ENCODE measurements around the gene NRG2.

DNA sequence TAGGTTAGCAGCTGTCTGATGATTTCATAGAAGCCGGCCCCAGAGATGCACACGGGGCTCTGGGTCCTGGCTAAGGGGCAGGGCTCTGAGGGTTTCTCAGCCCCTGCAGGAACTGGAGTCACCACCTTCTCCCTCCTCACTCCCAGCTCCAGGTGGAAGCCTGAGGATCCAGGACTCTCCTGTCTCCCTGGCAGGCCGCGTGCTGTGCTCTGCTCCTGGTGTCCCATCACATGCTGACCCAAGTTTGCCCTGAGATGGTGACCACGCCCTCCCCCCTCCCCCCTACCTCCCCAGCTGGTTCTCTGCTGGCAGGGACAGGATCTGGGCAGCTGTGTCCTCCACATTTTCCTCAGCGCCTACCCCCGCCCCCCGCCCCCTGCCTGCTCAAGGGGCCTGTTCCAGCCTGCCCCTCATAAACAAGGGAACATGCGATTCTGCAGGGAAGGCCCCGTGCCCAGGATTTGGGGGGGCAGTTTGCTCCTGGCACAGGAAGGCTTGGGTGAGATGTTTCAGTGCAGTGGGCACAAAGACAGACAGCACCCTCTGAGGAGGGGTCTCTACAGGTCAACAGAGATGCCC, 160.0 kb downstream of the NRG2 start:
- TF ChIP-seq CTCF (IDR thresholded peaks at IDR 0.05) (no peak), POLR2A (IDR thresholded peaks at IDR 0.05) (no peak)

Data from body of pancreas (tissue), 4 donors.